Measurements from ENCODE around the gene SPINK4.

DNA sequence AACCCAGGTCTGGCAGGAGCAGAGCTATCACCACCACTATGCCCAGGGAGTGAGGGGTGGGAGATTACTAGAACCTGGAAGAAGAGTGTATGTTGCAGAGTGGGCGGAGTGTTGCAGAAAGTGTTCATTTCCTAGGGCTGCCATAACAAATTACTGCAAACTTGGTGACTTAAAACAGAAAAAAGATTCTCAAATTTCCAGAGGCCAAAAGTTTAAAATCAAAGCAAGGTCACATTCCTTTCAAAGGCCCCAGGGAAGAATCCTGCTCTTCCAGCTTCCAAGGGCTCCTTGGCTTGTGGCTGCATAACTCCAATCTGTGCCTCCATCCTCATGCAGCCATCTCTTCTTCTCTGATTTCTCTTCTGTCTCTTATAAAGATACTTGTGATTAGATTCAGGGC, 30.6 kb upstream of the SPINK4 start:
- no peak for TF ChIP-seq POLR2A (IDR thresholded peaks at IDR 0.05)
- TF ChIP-seq, protein P1, sequence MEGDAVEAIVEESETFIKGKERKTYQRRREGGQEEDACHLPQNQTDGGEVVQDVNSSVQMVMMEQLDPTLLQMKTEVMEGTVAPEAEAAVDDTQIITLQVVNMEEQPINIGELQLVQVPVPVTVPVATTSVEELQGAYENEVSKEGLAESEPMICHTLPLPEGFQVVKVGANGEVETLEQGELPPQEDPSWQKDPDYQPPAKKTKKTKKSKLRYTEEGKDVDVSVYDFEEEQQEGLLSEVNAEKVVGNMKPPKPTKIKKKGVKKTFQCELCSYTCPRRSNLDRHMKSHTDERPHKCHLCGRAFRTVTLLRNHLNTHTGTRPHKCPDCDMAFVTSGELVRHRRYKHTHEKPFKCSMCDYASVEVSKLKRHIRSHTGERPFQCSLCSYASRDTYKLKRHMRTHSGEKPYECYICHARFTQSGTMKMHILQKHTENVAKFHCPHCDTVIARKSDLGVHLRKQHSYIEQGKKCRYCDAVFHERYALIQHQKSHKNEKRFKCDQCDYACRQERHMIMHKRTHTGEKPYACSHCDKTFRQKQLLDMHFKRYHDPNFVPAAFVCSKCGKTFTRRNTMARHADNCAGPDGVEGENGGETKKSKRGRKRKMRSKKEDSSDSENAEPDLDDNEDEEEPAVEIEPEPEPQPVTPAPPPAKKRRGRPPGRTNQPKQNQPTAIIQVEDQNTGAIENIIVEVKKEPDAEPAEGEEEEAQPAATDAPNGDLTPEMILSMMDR (IDR thresholded peaks at IDR 0.05): no peak
